Caco-2 (cell line): ENCODE measurements around the gene SMIM35. TPM values are rescaled to one million over a fixed set of nuclear protein-coding genes. Genes with fewer than 3 reads are reported as not detected.

Experiments used
- BruUV-seq: library from RNA; stranded (reverse); fragments of 400-500 nt; replicated peaks from 2 replicates; lab custom pipeline; 2021; lab: Mats Ljungman, UMichigan
- CTCF ChIA-PET: fragments of 300-600 bp; sonication (Branson Sonifier 250); formaldehyde crosslinking; loops from one replicate; lab custom pipeline; 2022; ENCODE audit warnings: antibody characterized with exemption; lab: Charles Lee
- POLR2A ChIA-PET: fragments of 300-600 bp; sonication (Branson Sonifier 250); formaldehyde crosslinking; loops from one replicate; lab custom pipeline; 2022; ENCODE audit warnings: antibody characterized with exemption; lab: Charles Lee
- DNase-seq, 2 experiments: peaks; one replicate each; pipeline versions ENCODE4 v3.0.0 to v3.0.0-alpha.2; 2020 to 2022
- H3K27me3 ChIP-seq: replicated peaks from 2 replicates; pipeline ENCODE4 v1.6.0; 2011; ENCODE audit warnings: low read length; ENCODE audit not compliant: control insufficient read depth, insufficient read depth
- H3K36me3 ChIP-seq: 2 replicates; pipeline ENCODE4 v1.5.1; 2011; ENCODE audit warnings: low read length; ENCODE audit not compliant: control insufficient read depth, insufficient read depth
- H3K4me1 ChIP-seq: fragments of 250-450 bp; sonication (Bioruptor Pico); 2 replicates; pipeline ENCODE4 v1.5.1; 2020; ENCODE audit warnings: mild to moderate bottlenecking
- H3K4me3 ChIP-seq: 2 replicates; pipeline ENCODE4 v1.5.1; 2011; ENCODE audit warnings: low read depth, mild to moderate bottlenecking, control low read depth, low read length
- H3K9me3 ChIP-seq: fragments of 250-450 bp; sonication (Bioruptor Pico); 2 replicates; pipeline ENCODE4 v1.5.1; 2020; ENCODE audit warnings: mild to moderate bottlenecking, moderate library complexity
- H3K27ac Mint-ChIP-seq: one replicate; pipeline ENCODE4 v1.8.0; 2022; ENCODE audit warnings: mixed read lengths; ENCODE audit not compliant: unreplicated experiment
- H3K27me3 Mint-ChIP-seq: one replicate; pipeline ENCODE4 v1.8.0; 2022; ENCODE audit warnings: mixed read lengths; ENCODE audit not compliant: insufficient read depth, unreplicated experiment
- H3K36me3 Mint-ChIP-seq: one replicate; pipeline ENCODE4 v1.8.0; 2022; ENCODE audit warnings: mild to moderate bottlenecking, mixed read lengths; ENCODE audit not compliant: insufficient read depth, unreplicated experiment
- H3K4me1 Mint-ChIP-seq: one replicate; pipeline ENCODE4 v1.8.0; 2022; ENCODE audit warnings: low read depth, mixed read lengths; ENCODE audit not compliant: unreplicated experiment
- H3K4me3 Mint-ChIP-seq: one replicate; pipeline ENCODE4 v1.8.0; 2022; ENCODE audit warnings: mild to moderate bottlenecking, moderate library complexity, mixed read lengths; ENCODE audit not compliant: unreplicated experiment
- H3K9me3 Mint-ChIP-seq: one replicate; pipeline ENCODE4 v1.8.0; 2022; ENCODE audit warnings: mixed read lengths; ENCODE audit not compliant: unreplicated experiment
- CTCF ChIP-seq, 2 experiments: fragments of 200-600 bp in 1 of 2; IDR thresholded peaks; 1 replicate in 1 of 2; 2 replicates in 1 of 2; pipeline versions ENCODE4 v1.5.1 to v1.8.0; 2011 to 2022; ENCODE audit warnings: antibody characterized with exemption in 1 of 2, control low read depth in 1 of 2, inconsistent platforms in 1 of 2, low read depth in 1 of 2, low read length in 1 of 2, mild to moderate bottlenecking in 1 of 2, moderate library complexity in 1 of 2; ENCODE audit not compliant: insufficient read depth in 1 of 2, severe bottlenecking in 1 of 2, unreplicated experiment in 1 of 2
- intact Hi-C: fragments of 100-400 bp; cut with micrococcal nuclease; formaldehyde crosslinking; loops from one replicate; pipeline ENCODE4 v1.10.0; 2022; ENCODE audit not compliant: unreplicated experiment
- total RNA-seq: library from RNA; stranded (reverse); gene quantifications from 2 replicates; pipeline ENCODE4 v1.2.3, GENCODE V29; 2022

SMIM35 gene
- total RNA-seq, 1 experiment from 2014 or later: not detected

- no peaks in the 10 kb centered on the region for H3K27me3 ChIP-seq
- H3K9me3 Mint-ChIP-seq: peaks cover 45% of the 10 kb centered on the region
- peaks cover 18% of the 10 kb centered on the region for H3K9me3 ChIP-seq
- no peaks in the 10 kb centered on the region for H3K36me3 ChIP-seq
- DNase-seq: no peak
- TF ChIP-seq CTCF (IDR thresholded peaks at IDR 0.05; ENCODE audit: insufficient read depth in 1 of 2, low read depth in 1 of 2, low read length in 1 of 2, severe bottlenecking in 1 of 2, unreplicated experiment in 1 of 2): no peak
- peaks cover 7% of the 10 kb centered on the region for H3K4me1 Mint-ChIP-seq
- ChIA-PET POLR2A (no interaction called here), CTCF (interaction anchor here (1.0 kb wide), 1 partner anchor 37 kb away, joined by 3 read pairs; no protein-coding TSS in a partner anchor)
- H3K4me1 ChIP-seq: peaks cover 11% of the 10 kb centered on the region
- no peak overlapping the region for H3K4me3 ChIP-seq
- peaks cover 15% of the 10 kb centered on the region for H3K27me3 Mint-ChIP-seq
- BruUV-seq: no TSS peak
- no peak overlapping the region for H3K4me3 Mint-ChIP-seq
- intact Hi-C loops: no loop called here
- no peaks in the 10 kb centered on the region for H3K36me3 Mint-ChIP-seq
- no peak overlapping the region for H3K27ac Mint-ChIP-seq
These were observed 70.7 kb downstream of the SMIM35 start for GRCh38 chr11:118016104-118016503.

GRCh38 chr11:118015385-118015841 lies 71.3 kb downstream of the SMIM35 start:
- Histone ChIP-seq H3K36me3 (no peaks in the 10 kb centered on the region), H3K27me3 (no peaks in the 10 kb centered on the region), H3K4me1 (peaks cover 18% of the 10 kb centered on the region), H3K9me3 (peaks cover 18% of the 10 kb centered on the region), H3K4me3 (no peak overlapping the region)
- BruUV-seq: no TSS peak
- ChIA-PET CTCF (interaction anchor here (1.0 kb wide), 1 partner anchor 38 kb away, joined by 3 read pairs; no protein-coding TSS in a partner anchor), POLR2A (no interaction called here)
- Mint-ChIP-seq H3K9me3 (peaks cover 38% of the 10 kb centered on the region), H3K4me3 (no peak overlapping the region), H3K27me3 (peaks cover 12% of the 10 kb centered on the region), H3K4me1 (peaks cover 9% of the 10 kb centered on the region), H3K27ac (no peak overlapping the region), H3K36me3 (no peaks in the 10 kb centered on the region)
- TF ChIP-seq CTCF (IDR thresholded peaks at IDR 0.05; ENCODE audit: insufficient read depth in 1 of 2, low read depth in 1 of 2, low read length in 1 of 2, severe bottlenecking in 1 of 2, unreplicated experiment in 1 of 2): no peak
- no peak for DNase-seq
- intact Hi-C loops: no loop called here

DNA sequence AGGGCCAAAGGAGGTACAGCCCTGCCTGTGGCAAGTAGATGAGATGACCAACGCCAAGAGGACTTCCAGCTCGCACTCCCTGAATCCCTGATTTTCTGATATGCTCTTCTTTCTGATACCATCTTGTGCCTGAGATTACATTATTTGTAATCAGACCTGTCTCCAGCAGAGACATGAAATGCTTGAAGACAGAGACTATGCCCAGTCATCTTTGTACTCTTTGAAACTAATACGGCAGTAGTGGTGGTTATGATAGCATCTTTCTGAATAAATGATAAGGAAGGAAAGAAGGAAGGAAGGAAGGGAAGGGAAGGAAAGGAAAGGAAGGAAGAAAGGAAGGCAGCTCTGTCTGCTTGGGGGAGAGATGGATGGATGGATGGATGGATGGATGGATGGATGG lies 72.7 kb downstream of the SMIM35 start:
- no TSS peak for BruUV-seq
- Histone ChIP-seq H3K27me3 (no peaks in the 10 kb centered on the region), H3K4me3 (no peak overlapping the region), H3K36me3 (no peaks in the 10 kb centered on the region), H3K4me1 (peaks cover 29% of the 10 kb centered on the region), H3K9me3 (peaks cover 15% of the 10 kb centered on the region)
- no peak overlapping the region for H3K27ac Mint-ChIP-seq
- POLR2A ChIA-PET: no interaction called here
- H3K27me3 Mint-ChIP-seq: peaks cover 4% of the 10 kb centered on the region
- intact Hi-C loops: no loop called here
- no peaks in the 10 kb centered on the region for H3K36me3 Mint-ChIP-seq
- no peak for TF ChIP-seq CTCF (IDR thresholded peaks at IDR 0.05; ENCODE audit: insufficient read depth in 1 of 2, low read depth in 1 of 2, low read length in 1 of 2, severe bottlenecking in 1 of 2, unreplicated experiment in 1 of 2)
- CTCF ChIA-PET: no interaction called here
- H3K4me1 Mint-ChIP-seq: peaks cover 15% of the 10 kb centered on the region
- H3K9me3 Mint-ChIP-seq: peaks cover 30% of the 10 kb centered on the region
- no peak for DNase-seq
- no peak overlapping the region for H3K4me3 Mint-ChIP-seq
